Large intestine (tissue), 3 donors: Measurements from ENCODE around the gene TTC21A. TPM values are rescaled to one million over a fixed set of nuclear protein-coding genes. Genes with fewer than 3 reads are reported as not detected.
"Not testable (repeated sequence)": the region's sequence is repeated elsewhere in the genome, so short reads cannot be mapped to it uniquely, and the experiment has no call there.

Experiments used
- DNase-seq, 2 donors: peaks; one replicate each; pipeline versions ENCODE4 v3.0.0 to v3.0.0-alpha.2; 2013
- H3K27ac ChIP-seq: one replicate; pipeline ENCODE4 v1.5.1; 2013; ENCODE audit warnings: low read length
- H3K27me3 ChIP-seq: 2 replicates; pipeline ENCODE4 v1.6.1; 2013; ENCODE audit warnings: low read length; ENCODE audit not compliant: control insufficient read depth, insufficient read depth
- H3K36me3 ChIP-seq: 2 replicates; pipeline ENCODE4 v1.6.1; 2013; ENCODE audit warnings: low read length; ENCODE audit not compliant: control insufficient read depth, insufficient read depth
- H3K4me1 ChIP-seq: one replicate; pipeline ENCODE4 v1.6.1; 2013; ENCODE audit warnings: low read length; ENCODE audit not compliant: control insufficient read depth, insufficient read depth
- H3K4me3 ChIP-seq: one replicate; pipeline ENCODE4 v1.5.1; 2013; ENCODE audit warnings: low read length
- H3K9me3 ChIP-seq: one replicate; pipeline ENCODE4 v1.6.1; 2013; ENCODE audit warnings: mild to moderate bottlenecking, low read depth, low read length, moderate library complexity; ENCODE audit not compliant: control insufficient read depth
- WGBS: methylation state at CpG from one replicate; pipeline ENCODE4 v1.1.5; 2013; ENCODE audit warnings: low lambda C conversion rate; ENCODE audit not compliant: insufficient coverage; 5-methylcytosine and 5-hydroxymethylcytosine counted together
- polyA plus RNA-seq: library from polyadenylated mRNA; unstranded; fragments of 120-200 nt; gene quantifications from one replicate; pipeline ENCODE4 v1.2.1, GENCODE V29; 2013

TTC21A gene
- polyA plus RNA-seq, 1 donor = 5.8 TPM

DNA sequence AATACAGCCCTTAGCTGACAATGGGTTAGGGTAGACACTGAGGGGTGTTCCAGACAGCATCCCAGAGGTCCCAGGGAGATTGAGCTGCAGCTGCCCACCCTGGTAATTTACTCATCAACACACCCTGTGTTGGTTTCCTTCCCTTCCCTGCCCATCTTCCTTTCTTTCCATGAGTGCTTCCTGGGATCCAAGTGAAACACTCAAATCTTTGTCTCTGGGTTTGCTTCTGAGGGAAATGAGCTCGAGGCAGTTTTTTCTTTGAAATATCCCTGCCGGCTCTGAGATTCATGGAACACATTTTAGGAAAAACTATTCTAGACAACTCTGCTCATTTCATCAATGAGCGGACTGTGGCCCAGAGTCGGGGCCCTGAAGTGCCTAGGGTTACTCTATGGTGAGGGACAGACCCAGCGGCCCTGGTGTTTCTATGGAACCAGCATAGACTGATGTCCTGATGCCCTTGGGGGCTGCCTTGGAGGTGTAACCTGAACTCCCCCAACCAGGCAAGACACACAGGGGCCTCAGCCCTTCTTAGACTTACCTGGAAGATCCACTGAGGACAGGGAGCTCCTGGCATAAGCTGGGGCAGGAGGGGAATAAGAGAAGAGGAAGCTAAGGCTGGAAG is 60.8 kb downstream of the TTC21A start:
- WGBS = 100% methylated on average over 1 of the region's 5 CpGs
- no peaks in the 10 kb centered on the region for H3K27me3 ChIP-seq
- no peak for DNase-seq
- no peak overlapping the region for H3K4me3 ChIP-seq
- H3K4me1 ChIP-seq = no peaks in the 10 kb centered on the region
- peaks cover 2% of the 10 kb centered on the region for H3K9me3 ChIP-seq
- no peaks in the 10 kb centered on the region for H3K36me3 ChIP-seq
- no peak overlapping the region for H3K27ac ChIP-seq

DNA sequence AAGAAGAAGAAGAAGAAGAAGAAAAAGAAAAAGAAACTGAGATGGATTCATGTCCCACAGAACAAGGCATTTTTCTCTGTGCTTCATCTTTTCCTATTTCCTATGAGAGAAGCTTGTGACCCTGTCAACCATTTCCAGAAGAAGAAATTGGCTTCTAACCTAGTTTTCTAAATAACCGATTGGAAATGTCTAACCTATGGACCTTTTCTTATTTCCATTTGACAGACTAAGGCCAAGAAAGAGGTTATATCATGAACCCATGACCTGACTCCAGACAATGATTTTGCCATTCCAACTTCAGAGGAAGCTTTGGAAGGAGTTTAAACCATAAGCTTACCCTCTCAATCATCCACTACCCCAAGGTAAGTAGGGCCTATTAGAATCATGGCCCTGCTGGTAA is 62.2 kb downstream of the TTC21A start:
- H3K27me3 ChIP-seq = no peaks in the 10 kb centered on the region
- H3K27ac ChIP-seq = no peak overlapping the region
- H3K4me1 ChIP-seq = no peaks in the 10 kb centered on the region
- peaks cover 2% of the 10 kb centered on the region for H3K9me3 ChIP-seq
- no CpG with 5 or more reads among the region's 1 CpG for WGBS
- H3K4me3 ChIP-seq = no peak overlapping the region
- H3K36me3 ChIP-seq = no peaks in the 10 kb centered on the region
- DNase-seq = no peak

DNA sequence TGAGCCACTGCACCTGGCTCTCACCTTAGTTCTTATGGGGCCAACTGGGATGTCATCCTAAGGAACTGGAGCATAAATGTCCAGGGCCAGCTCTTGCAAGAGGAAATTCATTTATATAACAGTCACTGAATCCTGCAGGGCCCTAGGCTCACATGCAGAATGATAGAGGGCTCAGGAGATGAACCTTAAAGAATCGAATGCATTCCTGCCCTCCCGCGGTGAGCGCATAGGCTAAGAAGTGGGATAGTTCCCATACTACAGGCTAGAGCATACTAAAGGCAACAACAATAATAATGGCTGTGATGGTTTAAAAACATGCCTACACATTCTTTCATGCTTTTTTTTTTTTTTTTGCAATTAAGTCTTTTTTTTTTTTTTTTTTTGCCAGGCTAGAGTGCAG is 63.0 kb downstream of the TTC21A start:
- Histone ChIP-seq H3K27ac (no peak overlapping the region), H3K27me3 (no peaks in the 10 kb centered on the region)
- WGBS = no CpG with 5 or more reads among the region's 4 CpGs

DNA sequence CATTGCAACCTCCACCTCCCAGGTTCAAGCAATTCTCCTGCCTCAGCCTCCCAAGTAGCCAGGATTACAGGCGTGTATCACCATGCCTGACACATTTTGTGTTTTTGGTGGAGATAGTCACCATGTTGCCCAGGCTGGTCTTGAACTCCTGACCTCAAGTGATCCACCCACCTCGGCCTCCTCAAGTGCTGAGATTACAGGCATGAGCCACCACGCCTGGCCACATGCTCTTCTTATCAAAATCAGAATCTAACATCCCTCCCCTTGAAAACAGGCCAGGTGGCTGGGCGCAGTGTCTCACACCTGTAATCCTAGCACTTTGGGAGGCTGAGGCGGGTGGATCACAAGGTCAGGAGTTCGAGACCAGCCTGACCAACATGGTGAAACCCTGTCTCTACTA is 63.4 kb downstream of the TTC21A start:
- H3K4me1 ChIP-seq, H3K27ac ChIP-seq, H3K9me3 ChIP-seq, H3K36me3 ChIP-seq, H3K4me3 ChIP-seq, H3K27me3 ChIP-seq, DNase-seq: not testable (repeated sequence)
- WGBS = no CpG with 5 or more reads among the region's 6 CpGs

More for the DNA sequence above, 63.0 kb downstream of the TTC21A start:
- no peak overlapping the region for H3K4me3 ChIP-seq
- H3K4me1 ChIP-seq = no peaks in the 10 kb centered on the region
- no peak for DNase-seq
- no peaks in the 10 kb centered on the region for H3K36me3 ChIP-seq
- H3K9me3 ChIP-seq = peaks cover 2% of the 10 kb centered on the region

DNA sequence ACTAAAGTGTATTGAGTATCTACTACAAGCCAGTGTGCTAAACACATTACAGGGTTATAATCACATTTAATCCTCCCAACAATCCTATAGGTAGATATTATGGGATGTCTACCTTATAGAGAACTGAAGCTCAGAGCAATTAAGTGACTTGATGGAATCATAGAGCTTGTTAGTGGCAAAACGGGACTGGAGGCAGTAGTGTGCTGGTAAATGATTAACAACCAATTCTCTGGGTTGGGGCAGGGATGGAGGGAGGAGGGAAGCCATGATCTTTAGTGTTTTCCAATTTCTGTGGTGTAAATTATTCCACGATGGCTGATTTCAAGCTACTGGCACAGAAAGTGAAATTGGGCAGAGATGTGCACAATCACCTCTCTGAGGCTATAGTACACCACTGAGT is 64.4 kb downstream of the TTC21A start:
- peaks cover 2% of the 10 kb centered on the region for H3K9me3 ChIP-seq
- H3K4me3 ChIP-seq = no peak overlapping the region
- H3K4me1 ChIP-seq = no peaks in the 10 kb centered on the region
- H3K36me3 ChIP-seq = no peaks in the 10 kb centered on the region
- DNase-seq = peak in 1 of 2 donors; percentile 4
- no peaks in the 10 kb centered on the region for H3K27me3 ChIP-seq
- H3K27ac ChIP-seq = no peak overlapping the region
- no CpG with 5 or more reads among the region's 2 CpGs for WGBS

DNA sequence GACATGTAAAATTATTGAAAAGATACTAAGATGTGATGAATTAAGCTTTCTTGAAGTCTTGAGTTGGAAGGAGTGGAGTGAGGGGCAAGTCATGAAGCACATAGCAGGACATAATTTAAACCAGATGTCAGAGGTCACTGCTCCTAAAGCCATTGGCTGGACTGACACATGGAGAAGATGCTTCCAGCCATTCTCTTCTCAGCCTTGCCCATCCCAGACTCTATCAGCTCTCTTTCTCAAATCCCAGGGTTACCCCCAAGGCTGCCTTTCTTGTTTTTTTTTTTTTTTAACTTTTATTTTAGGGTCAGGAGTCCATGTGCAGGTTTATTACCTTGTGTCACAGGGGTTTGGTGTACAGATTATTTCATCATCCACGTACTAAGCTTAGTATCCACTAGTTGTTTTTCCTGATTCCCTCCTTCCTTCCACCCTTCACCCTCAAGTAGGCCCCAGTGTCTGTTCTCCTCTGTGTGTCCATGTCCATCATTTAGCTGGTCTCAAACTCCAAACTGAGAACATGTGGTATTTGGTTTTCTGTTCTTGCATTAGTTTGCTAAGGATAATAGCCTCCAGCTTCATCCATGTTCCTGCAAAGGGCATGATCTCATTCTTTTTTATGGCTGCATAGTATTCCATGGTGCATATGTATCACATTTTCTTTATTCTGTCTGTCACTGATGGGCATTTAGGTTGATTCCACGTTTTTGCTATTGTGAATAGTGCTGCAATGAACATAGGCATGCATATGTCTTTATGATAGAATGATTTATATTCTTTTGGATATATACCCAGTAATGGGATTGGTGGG is 66.0 kb downstream of the TTC21A start:
- H3K27ac ChIP-seq = no peak overlapping the region
- WGBS = no CpG with 5 or more reads among the region's 2 CpGs
- peak in 1 of 2 donors; percentile 63 for DNase-seq
- no peak overlapping the region for H3K4me3 ChIP-seq
- H3K9me3 ChIP-seq = peaks cover 2% of the 10 kb centered on the region
- no peaks in the 10 kb centered on the region for H3K27me3 ChIP-seq
- no peaks in the 10 kb centered on the region for H3K36me3 ChIP-seq
- peaks cover 10% of the 10 kb centered on the region for H3K4me1 ChIP-seq

DNA sequence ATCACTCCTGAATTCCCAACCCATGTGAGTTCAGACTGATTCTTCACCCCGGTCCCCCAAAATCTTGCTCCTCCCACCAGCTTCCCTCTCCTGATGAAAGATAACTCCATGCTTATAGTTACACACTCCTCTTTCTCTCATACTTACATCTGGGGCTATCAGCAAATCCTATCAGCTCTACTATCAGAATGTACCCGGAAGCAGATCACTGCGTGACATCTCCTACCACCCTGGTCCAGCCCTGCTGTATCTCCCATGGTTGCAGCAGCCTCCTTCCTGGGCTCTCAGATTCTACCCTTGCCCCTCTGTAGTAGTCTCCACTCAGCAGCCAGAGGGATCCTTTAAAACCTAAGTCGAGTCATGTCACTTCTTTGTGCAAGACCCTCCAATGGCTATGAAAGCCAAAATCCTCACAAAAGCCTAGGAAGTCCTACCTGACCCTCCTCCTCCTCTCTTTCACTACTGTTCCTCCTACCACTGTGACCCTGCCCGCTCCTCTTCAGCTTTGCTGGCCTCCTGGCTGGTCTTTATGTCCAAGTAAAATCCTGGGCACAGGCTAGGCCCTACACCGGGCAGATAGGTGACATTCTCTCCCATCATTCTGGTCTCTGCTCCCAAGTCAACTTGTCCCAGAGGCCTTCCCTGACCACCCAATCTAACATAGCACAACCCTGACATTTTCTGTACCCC is 68.7 kb downstream of the TTC21A start:
- H3K27me3 ChIP-seq = no peaks in the 10 kb centered on the region
- H3K9me3 ChIP-seq = no peaks in the 10 kb centered on the region
- no peaks in the 10 kb centered on the region for H3K36me3 ChIP-seq
- 100% methylated on average over 1 of the region's 6 CpGs for WGBS
- H3K27ac ChIP-seq = no peak overlapping the region
- H3K4me1 ChIP-seq = peaks cover 28% of the 10 kb centered on the region
- no peak overlapping the region for H3K4me3 ChIP-seq
- DNase-seq = peak in 1 of 2 donors; percentile 4

DNA sequence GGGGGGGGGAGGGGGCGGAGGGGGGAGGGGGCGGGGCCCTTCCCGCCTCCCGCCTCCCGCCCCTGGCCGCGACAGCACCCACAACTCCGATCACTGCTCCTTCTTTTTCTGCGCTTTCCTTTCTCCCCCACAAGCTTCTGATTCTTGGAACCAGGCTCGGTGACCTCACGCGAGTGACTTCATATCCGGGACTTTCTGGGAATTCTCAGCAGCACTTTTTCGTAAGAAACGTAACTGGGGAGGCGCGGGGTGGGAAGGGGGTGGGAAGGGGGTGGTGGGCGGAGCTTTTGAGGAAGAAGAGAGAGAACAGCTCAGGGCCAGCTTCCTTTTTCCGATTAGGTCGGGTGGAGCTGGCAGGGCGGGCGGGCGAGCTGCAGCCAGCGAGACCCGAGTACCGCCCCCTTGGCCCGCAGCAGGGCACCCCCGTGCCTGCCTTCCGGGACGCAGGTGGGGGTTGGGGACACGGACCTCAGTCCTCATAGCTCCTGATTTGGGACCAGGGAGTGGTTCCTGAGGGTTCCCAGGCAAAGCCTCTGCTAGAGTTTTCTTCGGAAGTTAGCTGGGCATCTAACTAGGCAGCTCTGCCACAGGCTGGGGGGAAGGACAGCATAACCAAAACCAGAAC is 70.3 kb downstream of the TTC21A start:
- peak overlapping the region; percentile 91 for H3K27ac ChIP-seq
- H3K27me3 ChIP-seq = no peaks in the 10 kb centered on the region
- H3K36me3 ChIP-seq = no peaks in the 10 kb centered on the region
- WGBS = no CpG with 5 or more reads among the region's 32 CpGs
- peak; percentile 89 to 92 for DNase-seq
- H3K4me1 ChIP-seq = peaks cover 28% of the 10 kb centered on the region
- H3K9me3 ChIP-seq = no peaks in the 10 kb centered on the region
- H3K4me3 ChIP-seq = peak overlapping the region; percentile 61

DNA sequence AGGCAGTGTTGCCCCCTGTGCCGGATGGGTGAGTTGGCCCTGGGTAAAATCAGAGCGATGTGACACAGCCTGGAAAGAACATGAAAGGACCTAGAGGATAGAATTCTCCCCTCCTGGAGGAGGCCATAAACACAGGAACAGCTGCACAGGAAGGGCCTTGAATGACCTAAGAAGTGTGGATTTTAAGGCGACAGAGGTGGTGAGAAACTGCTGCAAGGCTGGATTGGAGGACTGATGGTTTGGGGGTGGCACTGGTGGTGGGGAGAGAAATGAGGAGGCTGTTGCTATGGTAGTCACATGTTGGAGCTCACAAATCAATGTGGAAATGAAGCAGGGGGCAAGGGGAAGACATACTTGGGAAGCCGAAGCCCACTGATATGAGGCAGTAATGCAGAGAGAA is 71.1 kb downstream of the TTC21A start:
- Histone ChIP-seq H3K27me3 (no peaks in the 10 kb centered on the region), H3K9me3 (no peaks in the 10 kb centered on the region), H3K4me1 (peaks cover 28% of the 10 kb centered on the region), H3K4me3 (peak overlapping the region; percentile 61), H3K27ac (peak overlapping the region; percentile 91), H3K36me3 (no peaks in the 10 kb centered on the region)
- WGBS = no CpG with 5 or more reads among the region's 4 CpGs
- DNase-seq = peak in 1 of 2 donors; percentile 47

DNA sequence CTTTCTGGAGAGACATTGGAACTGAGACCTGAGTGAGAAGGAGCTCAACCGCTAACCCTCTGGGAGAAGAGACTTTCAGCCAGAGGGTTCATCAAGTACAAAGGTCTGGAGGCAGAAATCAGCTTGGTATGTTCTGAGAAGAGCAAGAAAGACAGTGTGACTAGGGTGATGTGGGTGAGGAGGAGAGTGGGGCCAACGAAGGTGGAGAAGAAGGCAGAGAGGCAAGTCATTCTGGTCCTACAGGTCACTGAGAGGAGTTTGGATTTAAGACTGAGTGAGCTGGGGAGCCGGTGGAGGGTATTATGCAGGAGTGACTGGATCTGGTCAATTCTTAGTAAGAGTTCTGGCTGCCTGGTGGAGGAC is 72.7 kb downstream of the TTC21A start:
- WGBS = 0% methylated on average over 1 of the region's 3 CpGs
- peaks cover 32% of the 10 kb centered on the region for H3K4me1 ChIP-seq

More for the DNA sequence above, 72.7 kb downstream of the TTC21A start:
- peak overlapping the region; percentile 32 for H3K4me3 ChIP-seq
- H3K27ac ChIP-seq = peak overlapping the region; percentile 27
- H3K36me3 ChIP-seq = no peaks in the 10 kb centered on the region
- DNase-seq = peak in 1 of 2 donors; percentile 70
- no peaks in the 10 kb centered on the region for H3K27me3 ChIP-seq
- H3K9me3 ChIP-seq = no peaks in the 10 kb centered on the region
